ENCODE results near the gene METTL25B.

Gene METTL25B

DNA sequence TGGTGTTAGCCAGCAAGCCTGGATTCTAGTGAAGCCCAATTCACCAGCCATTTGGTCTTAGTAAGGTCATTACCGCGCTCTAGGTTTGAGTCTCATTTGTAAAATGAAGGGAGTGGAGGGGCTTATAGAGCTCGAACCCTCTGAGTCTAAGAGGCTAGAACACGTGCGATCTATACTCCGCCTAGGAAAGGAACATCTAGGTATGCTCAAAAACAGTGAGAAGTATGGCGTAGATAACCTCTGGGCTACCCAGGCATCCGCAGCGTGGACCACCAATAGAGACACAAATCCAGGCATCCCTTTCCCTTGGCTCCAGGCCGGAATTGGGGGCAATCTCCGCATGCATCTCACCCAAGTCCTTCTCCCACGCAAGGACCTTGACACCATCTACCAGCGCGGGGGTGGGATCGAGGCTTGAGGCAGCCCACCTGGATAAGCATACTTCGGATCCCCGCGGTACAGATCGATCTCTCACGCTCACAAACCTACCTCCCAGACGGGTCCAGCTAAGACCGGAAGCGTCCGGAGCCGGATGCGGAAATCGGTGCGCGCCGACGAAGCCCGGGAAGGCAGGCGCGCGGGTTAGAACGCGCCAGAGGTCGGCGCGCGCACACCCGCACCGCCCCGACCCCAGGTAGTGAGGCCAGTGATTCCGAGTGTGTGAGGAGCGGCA lies at the start of gene METTL25B:
Gene METTL25B (plus strand): TSS at position 544 of the 673 bp plus-strand sequence. CDS start 636 bp downstream, outside the sequence.
- DNase-seq: peak; percentile 67 to 71

GRCh38 chr1:156680056-156680455 lies 48.2 kb upstream of the METTL25B start:
- DNase-seq: no peak

GRCh38 chr1:156681196-156681960 lies 46.9 kb upstream of the METTL25B start:
- no peak for DNase-seq

- no peak for DNase-seq
Measured at GRCh38 chr1:156682166-156682890, 45.9 kb upstream of the METTL25B start.

DNA sequence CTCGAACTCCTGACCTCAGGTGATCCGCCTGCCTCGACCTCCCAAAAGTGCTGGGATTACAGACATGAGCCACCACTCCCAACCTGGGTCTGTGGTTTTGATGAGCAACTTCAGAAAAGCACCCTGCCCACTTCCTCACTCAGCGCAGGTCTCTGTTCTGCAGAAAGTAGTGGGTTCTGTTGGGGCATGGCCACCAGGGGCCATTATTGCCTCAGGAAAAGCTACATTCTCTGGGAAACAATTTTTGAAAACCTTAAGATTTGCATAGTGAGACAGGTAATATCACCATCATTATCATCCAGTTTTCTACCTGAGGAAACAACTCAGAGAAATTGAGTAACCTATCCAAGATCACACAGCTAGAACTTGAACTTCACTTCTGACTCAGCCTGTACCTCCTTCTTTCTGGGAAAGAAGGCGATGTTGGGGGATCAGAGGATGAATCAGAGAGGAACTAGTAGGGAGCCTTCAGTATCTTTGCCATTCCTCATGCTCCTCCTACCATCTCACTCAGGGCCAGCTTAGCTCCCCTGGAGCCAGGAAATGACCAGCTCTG lies 44.0 kb upstream of the METTL25B start:
- peak in 1 of 2 experiments; percentile 12 for DNase-seq

GRCh38 chr1:156689035-156689952 lies 39.0 kb upstream of the METTL25B start:
- peak; percentile 65 to 69 for DNase-seq

DNA sequence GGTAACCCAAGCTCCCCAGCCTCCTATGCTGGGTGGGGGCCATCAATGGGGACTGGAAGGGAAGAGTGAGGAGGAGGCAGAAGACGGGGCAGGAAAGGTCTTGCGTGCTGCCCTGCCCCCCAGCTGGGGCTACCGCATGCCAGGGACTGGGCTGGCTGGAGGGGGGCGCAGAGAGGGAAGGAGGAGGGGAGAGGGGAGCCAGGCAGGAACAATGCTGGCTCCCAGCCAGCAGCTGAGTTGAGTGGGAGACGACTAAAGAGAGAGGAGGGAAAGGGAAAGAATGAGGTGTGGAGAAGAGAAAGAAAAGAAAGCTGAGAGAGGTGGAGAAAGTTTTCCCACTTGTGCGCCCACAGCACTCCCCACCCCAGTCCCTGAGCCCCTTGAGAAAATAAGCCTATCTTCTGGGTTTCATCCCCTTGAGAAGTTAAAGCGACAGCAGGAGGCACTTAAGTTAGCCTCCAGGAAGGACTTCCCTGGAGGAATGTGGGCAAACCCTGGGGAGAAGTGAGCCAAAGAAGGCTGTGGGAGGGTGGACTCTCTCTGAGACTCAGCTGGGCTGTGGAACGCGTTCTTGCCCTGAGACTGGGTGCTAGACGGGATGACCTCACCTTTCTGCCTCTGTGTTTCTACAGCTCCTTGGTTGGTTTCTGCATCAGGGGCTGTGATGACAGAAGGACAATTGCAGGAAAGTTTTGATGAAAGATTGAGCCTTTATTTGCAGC lies 38.2 kb upstream of the METTL25B start:
- DNase-seq: no peak

DNA sequence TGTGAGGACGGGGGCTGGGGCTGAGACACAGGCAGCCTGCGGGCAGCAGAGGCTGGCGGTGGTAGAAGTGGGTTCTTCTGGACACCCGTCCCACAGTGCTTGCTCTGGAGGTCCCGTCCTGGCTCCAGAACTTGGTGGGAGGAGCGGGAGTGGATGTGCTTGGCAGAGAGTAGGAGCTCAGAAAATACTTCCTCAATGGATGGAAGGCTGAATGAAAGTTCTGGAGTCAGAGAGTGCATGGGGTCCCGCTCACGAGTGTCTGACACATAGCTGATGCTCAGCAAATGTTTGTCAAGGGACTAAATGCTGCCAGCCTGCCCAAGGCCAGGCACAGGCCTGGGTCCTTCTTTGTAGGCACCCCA lies 37.6 kb upstream of the METTL25B start:
- DNase-seq: no peak

GRCh38 chr1:156691191-156691590 lies 37.1 kb upstream of the METTL25B start:
- DNase-seq: no peak

GRCh38 chr1:156691665-156692440 lies 36.4 kb upstream of the METTL25B start:
- DNase-seq: peak in 1 of 2 experiments; percentile 14

- no peak for DNase-seq
Measured at GRCh38 chr1:156692441-156692924, 35.8 kb upstream of the METTL25B start.

DNA sequence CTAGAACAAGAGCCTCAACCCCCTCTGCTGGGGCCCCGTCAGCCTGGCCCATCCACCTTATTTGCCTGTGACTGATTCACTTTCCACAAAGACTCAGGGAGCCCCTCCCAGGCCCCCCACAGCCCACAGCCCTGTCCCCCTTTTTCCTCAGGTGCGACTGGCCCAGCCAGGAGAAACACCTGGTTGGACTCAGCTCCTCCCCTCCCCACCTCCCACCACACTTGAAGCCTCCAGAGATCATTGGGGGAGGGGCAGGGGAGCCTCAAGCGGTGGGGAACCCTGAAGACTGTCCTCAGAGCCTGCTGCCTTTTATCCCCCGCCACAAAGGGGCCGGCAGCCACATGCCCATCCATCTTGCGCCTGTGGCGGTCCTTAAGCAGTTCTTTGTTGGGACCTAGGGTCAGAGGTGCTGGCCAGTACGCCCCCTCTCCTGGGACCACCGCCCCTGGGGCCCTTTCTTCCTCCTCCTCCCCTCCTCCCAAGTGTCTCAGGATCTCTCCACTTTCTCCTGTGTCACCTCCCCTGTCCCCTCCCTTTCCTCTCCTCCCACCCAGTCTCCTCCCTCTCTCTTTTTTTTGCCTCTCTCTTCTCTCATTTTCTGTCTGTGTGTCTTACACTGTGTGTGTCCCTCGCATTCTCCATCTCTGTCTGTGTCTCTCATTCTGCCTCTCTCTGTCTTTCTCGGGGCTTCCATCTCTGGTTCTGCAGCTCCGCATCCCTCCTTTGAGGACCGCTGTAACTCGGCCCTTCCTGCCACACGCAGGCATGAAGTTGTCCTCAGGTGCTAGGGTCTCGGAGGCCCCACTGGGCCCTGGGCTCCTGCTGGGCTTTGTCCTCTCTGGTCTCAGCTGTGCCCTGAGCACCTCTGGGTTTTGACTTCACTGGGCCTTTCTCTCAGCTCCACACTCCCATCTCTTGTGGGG lies 35.1 kb upstream of the METTL25B start:
- no peak for DNase-seq

GRCh38 chr1:156693848-156694689 lies 34.2 kb upstream of the METTL25B start:
- DNase-seq: no peak

DNA sequence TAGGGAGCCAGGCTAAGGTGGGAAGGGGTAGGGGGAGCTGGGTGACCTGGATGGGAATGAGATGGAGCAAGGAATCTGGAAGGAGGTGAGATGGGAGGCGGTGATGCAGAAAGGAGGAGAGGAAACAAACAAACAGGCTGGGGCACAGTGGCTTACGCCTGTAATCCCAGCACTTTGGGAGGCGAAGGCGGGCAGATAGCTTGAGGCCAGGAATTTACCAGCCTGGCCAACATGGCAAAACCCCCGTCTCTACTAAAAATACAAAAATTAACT lies 33.6 kb upstream of the METTL25B start:
- no peak for DNase-seq

DNA sequence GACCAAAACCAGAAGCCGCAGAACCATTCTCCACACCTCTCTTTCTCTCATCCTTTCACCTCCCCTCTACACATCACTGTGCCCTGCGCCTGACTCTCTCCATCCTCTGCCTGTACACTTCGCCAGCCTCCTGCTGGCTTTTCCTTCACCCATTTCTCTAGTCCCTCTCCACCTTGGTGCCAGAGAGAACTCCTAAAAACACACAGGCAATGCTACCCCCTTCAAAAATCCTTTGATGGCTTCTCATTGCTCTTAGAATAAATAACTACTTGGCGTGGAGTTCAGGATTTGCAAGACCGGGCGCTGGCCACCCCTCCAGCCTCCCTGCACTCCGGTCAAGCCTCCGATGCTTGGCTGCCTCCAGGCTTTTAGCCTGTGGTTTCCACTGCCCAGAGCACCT lies 31.5 kb upstream of the METTL25B start:
- DNase-seq: no peak

GRCh38 chr1:156697481-156697880 lies 30.8 kb upstream of the METTL25B start:
- DNase-seq: no peak

DNA sequence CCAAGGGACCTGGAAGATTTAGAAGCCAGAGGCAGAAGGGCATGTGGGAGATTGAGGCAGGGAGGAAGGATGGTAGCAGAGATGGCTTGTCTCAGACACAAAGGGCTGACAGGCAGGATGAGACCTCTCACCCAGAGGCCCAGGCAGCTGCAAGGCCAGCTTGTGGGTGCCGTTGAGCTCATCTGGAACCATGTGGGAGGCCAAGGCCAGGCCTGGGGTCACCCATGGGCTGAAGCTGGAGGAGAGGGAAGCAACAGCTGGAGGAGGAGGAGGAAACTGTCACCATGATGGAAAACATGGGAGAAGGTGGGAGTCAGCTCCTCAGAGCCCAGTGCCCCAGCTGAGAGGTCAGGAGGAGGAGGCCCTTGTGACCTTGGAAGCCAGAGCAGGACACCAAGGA lies 29.3 kb upstream of the METTL25B start:
- DNase-seq: no peak

DNA sequence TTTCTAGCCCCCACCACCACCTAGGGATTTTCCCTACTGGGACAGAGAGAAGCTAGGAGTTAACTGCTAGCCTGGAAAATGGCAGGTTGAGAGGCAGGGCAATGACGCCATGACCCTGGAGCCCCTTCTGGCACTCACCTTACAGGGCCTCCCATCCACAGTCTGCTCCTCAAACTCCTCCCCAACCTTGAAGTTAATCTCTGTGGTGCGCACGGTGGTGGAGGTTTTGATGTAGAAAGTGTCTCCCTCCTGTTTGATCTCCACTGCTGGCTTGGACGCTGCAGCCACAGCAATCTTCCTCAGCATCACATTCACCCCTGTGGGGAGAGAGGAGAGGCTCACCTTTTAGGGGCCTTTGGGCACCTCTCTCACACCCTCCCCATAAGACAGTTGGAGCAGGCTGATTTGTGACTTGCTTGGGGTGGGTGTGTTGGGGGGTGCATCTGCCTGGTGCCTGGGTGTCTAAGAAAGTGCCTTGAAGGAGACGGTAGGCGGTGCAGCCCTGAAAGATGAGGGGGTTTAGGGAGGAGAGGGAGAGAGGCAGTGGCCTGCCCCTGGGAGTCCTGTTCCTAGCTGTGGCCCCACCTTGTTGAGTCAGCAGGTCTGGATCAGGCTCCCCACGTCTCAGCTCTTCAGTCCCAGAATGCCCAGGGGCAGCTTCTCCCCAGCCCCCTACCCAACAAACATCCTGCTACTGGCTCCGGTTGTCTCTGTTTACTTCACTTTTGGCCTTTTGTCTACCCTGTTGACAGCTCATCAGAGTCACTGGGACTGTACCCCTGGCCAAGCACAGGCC lies 27.3 kb upstream of the METTL25B start:
- DNase-seq: no peak
